RWPE1 (cell line): ENCODE results near the gene ZNF18.
A peak's percentile ranks its signal among the peaks of the same experiment; 100 is the strongest.
"Not testable (repeated sequence)": the region's sequence is repeated elsewhere in the genome, so short reads cannot be mapped to it uniquely, and the experiment has no call there.

ENCODE experiments used
- CTCF ChIA-PET: fragments of 350-600 bp; sonication (Branson Sonifier 250); formaldehyde crosslinking; extraction: SDS; loops from one replicate; lab custom pipeline; 2021; lab: Yijun Ruan, JAX
- POLR2A ChIA-PET: fragments of 400-600 bp; formaldehyde crosslinking; extraction: SDS; loops from one replicate; lab custom pipeline; 2020; ENCODE audit warnings: antibody characterized with exemption; ENCODE audit not compliant: low non-redundant PET; lab: Yijun Ruan, JAX
- DNase-seq: peaks from one replicate; pipeline ENCODE4 v3.0.0; 2012; ENCODE audit warnings: low spot score
- H3K27ac ChIP-seq: fragments of 450-650 bp; 2 replicates; pipeline ENCODE4 v1.5.1; 2017
- TF ChIP-seq, protein P1 (sequence below): fragments of 450-650 bp; conservative IDR thresholded peaks from 2 replicates; pipeline ENCODE4 v1.5.1; 2017; ENCODE audit warnings: low read depth, mild to moderate bottlenecking

The ZNF18 gene

DNA sequence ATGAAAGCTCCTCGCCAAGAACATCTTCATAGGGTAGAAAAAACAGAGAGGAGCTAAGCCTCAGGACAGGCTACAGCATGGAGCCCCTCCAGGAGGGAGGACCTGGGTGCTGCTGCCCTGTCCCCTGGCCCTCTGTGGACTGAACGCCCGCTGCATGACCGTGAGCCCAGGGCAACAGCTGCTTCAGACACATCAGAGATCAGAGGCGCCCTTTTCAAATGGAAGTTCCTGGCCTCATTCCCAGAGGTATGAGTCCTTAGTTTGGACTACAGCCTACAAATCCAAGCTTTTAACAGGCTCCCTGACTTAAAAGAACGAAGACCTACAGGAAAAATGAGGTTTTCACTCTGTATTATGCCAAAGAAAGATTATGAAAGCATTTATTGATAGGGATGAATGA, 48.5 kb downstream of the ZNF18 start:
- ChIA-PET POLR2A (no interaction called here), CTCF (interaction anchor here (1.3 kb wide), 1 partner anchor 8 kb away, joined by 3 read pairs; no protein-coding TSS in a partner anchor)
- DNase-seq = peak; percentile 76
- TF ChIP-seq, protein P1, sequence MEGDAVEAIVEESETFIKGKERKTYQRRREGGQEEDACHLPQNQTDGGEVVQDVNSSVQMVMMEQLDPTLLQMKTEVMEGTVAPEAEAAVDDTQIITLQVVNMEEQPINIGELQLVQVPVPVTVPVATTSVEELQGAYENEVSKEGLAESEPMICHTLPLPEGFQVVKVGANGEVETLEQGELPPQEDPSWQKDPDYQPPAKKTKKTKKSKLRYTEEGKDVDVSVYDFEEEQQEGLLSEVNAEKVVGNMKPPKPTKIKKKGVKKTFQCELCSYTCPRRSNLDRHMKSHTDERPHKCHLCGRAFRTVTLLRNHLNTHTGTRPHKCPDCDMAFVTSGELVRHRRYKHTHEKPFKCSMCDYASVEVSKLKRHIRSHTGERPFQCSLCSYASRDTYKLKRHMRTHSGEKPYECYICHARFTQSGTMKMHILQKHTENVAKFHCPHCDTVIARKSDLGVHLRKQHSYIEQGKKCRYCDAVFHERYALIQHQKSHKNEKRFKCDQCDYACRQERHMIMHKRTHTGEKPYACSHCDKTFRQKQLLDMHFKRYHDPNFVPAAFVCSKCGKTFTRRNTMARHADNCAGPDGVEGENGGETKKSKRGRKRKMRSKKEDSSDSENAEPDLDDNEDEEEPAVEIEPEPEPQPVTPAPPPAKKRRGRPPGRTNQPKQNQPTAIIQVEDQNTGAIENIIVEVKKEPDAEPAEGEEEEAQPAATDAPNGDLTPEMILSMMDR = no peak
- H3K27ac ChIP-seq = peak overlapping the region; percentile 92

DNA sequence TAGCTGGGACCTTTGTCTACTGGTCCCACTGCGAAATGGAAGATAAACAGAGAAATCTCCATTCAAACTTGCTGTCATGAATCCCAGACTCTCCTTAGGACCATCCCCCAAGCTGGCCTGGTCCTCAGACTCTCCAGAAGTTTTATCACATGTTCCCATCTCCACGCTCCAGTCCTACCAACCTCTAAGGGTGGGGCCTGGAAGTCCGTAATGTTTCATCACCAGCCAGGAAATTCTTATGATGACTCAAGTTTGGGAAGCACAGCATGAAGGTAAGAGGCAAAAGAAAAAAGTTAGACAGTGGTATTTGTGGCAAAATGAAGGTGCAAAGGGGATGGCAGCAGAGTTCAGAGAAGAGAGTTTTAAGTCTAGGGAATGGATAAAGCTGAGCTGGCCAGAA, 52.7 kb downstream of the ZNF18 start:
- DNase-seq = peak; percentile 76
- peak overlapping the region; percentile 99 for H3K27ac ChIP-seq
- ChIA-PET CTCF (interaction anchor here (0.6 to 0.7 kb wide), 2 partner anchors 9 to 19 kb away, joined by 3 read pairs; no protein-coding TSS in a partner anchor), POLR2A (no interaction called here)
- TF ChIP-seq, protein P1 = no peak

DNA sequence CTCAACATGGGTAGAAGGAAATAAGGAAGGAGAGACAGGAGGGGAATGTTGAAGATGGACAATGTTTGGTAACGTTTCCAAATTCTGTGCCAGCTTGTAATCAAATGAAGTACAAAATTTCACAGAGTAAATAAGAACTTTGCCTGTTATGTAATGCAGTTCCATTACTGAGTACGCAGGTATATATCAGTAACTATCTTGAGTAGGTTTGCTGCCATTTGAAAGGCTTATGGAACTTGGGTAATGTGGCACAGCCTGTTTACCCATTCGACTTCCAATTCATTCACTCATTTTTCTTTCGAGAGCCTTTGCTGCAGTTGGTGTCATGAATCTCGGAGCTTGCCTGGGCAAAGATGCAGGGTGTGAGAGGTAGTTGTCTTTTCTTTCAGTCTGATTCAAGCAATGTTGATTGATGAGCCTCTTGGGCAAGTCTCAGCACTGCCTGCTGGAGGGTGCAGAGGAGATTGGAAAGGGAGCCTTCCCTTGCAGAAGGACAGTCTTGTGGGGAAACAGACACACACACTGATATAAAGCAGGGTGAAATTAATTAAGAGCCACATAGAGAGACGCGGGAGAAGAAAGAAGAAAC, 53.4 kb downstream of the ZNF18 start:
- peak overlapping the region; percentile 99 for H3K27ac ChIP-seq
- TF ChIP-seq, protein P1 = no peak
- ChIA-PET CTCF (interaction anchor here (0.6 to 0.7 kb wide), 3 partner anchors 8 to 1206 kb away, joined by 3 to 4 read pairs (median 4); no protein-coding TSS in a partner anchor), POLR2A (no interaction called here)
- DNase-seq = peak; percentile 59

DNA sequence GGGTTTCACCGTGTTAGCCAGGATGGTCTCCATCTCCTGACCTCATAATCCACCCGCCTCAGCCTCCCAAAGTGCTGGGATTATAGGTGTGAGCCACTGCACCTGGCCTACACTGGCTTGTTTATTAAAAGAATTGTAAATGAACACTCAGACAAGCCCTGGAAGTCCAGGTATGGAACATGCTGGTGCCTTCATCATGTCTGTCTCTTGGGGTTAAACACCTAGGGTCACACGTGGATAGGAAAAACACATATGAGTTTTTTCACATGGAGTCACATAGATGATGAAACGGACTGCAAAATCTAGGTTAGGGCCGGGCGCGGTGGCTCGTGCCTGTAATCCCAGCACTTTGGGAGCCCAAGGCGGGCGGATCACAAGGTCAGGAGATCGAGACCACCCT, 54.2 kb downstream of the ZNF18 start:
- CTCF ChIA-PET = interaction anchor here (0.6 kb wide), 1 partner anchor 22 kb away, joined by 4 read pairs; no protein-coding TSS in a partner anchor
- DNase-seq, POLR2A ChIA-PET: not testable (repeated sequence)
- peak overlapping the region; percentile 99 for H3K27ac ChIP-seq

DNA sequence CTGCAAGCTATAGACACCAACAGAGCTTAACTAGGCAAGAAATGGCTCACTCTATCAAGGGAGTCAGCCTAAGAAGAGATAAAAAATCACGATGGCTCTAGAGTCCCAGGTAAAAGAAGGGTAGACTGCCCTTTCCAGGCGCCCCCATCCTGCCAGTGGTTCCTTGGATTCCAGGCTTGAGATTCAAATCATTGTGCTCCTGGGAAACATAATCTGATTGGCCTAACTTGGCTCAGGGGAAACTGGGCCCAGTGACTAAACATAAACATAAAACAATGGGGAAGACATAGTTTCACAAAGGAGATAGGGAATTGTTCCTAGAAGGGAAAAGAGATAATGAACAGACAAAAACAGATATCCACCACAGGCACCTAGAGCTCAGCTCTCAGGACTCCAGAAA, 56.4 kb downstream of the ZNF18 start:
- H3K27ac ChIP-seq = no peak overlapping the region
- ChIA-PET POLR2A (no interaction called here), CTCF (interaction anchor here (0.6 to 1.1 kb wide), 2 partner anchors 8 to 1175 kb away, joined by 3 read pairs; no protein-coding TSS in a partner anchor)
- no peak for DNase-seq
- TF ChIP-seq, protein P1 = no peak

DNA sequence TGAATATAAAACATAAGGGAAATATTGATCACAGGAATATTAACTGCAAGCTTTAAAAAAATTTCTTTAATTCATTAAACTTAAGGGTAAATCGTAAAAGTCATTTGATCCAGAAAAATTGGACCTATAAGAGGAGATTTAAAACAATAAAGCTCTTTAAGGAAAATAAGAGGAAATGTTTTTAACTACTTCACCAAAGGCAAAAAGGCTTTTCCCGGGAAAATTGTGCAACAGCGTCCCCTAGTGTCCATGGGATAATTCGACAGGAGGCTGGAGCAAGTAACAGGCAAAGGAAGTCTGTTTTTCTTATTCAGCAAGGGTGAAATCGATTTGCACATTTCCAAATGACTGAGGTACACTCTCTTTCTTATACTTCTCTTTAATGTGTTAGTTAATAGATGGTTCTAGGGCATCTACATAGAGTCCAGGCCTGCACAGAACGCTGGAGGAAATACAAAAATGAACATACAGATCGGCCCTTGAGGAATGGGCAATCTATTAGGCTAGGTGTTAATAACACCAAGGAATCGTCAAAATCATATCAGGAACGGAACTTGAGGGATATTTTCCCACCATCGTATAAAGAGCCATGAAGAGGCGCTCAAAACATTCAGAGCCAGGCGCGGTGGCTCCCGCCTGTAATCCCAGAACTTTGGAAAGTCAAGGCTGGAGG, 61.4 kb downstream of the ZNF18 start:
- ChIA-PET CTCF (interaction anchor here (0.5 to 1.3 kb wide), 23 partner anchors 8 to 1282 kb away, joined by 3 to 9 read pairs (median 4); no protein-coding TSS in a partner anchor), POLR2A (no interaction called here)
- TF ChIP-seq, protein P1 = peak; percentile 96
- H3K27ac ChIP-seq = no peak overlapping the region
- peak; percentile 40 for DNase-seq

DNA sequence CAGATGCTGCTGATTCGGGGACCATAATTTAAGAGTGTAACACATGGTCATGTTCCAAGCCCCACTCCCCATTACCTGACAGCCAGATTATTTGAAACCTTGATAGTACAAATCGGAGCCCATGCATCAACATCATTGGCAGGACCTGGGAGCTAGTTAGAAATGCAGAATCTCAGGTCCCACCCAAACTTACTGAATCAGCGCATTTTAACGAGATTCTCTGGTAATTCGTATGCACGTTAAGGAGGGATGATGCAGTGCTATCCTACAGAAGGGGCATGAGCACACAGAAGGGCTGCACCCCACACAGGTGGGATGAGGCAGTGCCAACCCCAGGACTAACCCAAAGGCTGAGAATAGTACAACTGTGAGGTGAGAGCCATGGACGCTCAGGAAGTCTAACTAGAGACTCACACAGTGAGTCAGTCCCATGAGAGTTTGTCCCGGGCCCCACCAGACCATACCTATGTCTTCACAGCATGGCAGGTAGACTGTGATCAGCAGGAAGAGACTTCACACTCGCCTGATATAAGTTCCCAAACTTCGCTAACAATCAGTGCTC, 64.9 kb downstream of the ZNF18 start:
- CTCF ChIA-PET = no interaction called here

More for the DNA sequence above, 64.9 kb downstream of the ZNF18 start:
- TF ChIP-seq, protein P1 = no peak
- POLR2A ChIA-PET = no interaction called here
- no peak for DNase-seq
- H3K27ac ChIP-seq = no peak overlapping the region
